ENCODE measurements around the gene TMEFF1. TPM values are rescaled to one million over a fixed set of nuclear protein-coding genes. Genes with fewer than 3 reads are reported as not detected.

TMEFF1 gene
- total and polyA plus RNA-seq, 2 donors (not counting 1 experiment from before 2014, with no cell fraction given), result 1.1 to 2.5 TPM

DNA sequence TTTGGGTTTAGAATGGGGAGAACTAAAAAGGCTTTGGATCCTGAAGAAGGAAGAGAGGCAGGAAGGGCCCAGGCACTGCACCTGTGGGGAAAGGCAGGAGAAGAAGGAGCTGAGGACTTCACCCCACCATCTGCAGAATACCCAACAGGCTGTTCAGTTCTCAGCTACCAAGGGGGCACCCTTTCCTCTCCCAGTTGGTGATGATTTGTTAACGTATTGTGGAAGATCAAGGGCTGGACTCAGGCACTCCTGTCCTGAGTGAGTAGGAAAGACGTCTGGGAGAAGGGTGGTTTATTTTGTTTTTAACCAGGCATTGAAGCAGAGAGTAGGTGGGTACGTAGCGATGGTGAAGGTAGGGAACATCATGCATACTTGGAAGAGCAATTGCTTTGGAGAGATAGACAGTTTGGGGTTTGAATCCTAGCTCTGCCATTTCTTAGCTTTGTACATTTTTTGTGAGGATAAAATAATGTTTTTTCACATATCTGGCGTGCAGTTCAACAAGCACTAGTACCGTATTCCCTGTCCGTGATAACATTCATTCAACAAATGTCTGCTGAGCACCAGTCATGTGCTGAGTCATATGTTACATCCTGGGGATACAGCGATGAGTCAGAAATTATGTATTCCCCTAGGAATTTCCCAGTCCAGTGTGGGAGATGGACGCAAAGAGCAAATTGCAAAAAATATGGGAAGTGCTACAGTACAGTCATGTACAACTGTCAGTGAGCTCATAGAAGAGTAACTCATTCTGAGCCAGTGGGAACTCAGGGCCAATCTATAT is 43.9 kb upstream of the TMEFF1 start:
- H3K36me3 ChIP-seq (ENCODE audit: control insufficient read depth, insufficient read depth, low read length), result peaks cover 2% of the 10 kb centered on the region
- DNase-seq (ENCODE audit: low read depth in 2 of 2), result peak; percentile 99
- H4K20me1 ChIP-seq (ENCODE audit: control insufficient read depth, extremely low read depth, insufficient read depth, low read length), result no peaks in the 10 kb centered on the region
- peak overlapping the region; percentile 96 for H3K9ac ChIP-seq (ENCODE audit: insufficient read depth, low read length)
- H3K27ac ChIP-seq (ENCODE audit: insufficient read depth, low read length), result peak overlapping the region; percentile 93
- no peak overlapping the region for H2AFZ ChIP-seq (ENCODE audit: low read length)
- peak overlapping the region; percentile 74 to 89 (median 81) for H3K4me3 ChIP-seq (replicated peaks in 1 of 4; ENCODE audit: control extremely low read depth in 1 of 4, insufficient read depth in 1 of 4, low read depth in 3 of 4, low read length in 4 of 4)
- H3K9me3 ChIP-seq (ENCODE audit: control insufficient read depth, insufficient read depth, low read depth, low read length), result no peaks in the 10 kb centered on the region
- H3K4me1 ChIP-seq (ENCODE audit: control insufficient read depth, extremely low read depth, insufficient read depth, low read length), result peaks cover 26% of the 10 kb centered on the region
- no peaks in the 10 kb centered on the region for H3K27me3 ChIP-seq (ENCODE audit: control insufficient read depth, insufficient read depth, low read length)
- peaks cover 60% of the 10 kb centered on the region for H3K79me2 ChIP-seq (ENCODE audit: control insufficient read depth, insufficient read depth, low read length)
- peak overlapping the region; percentile 94 for H3K4me2 ChIP-seq (ENCODE audit: extremely low read depth, insufficient read depth, low read length)
- no peak for TF ChIP-seq CTCF (conservative IDR thresholded peaks at IDR 0.05 in 1 of 2, IDR thresholded peaks at IDR 0.05 in 1 of 2; ENCODE audit: low read depth in 1 of 2, low read length in 2 of 2)
- no peak for TF ChIP-seq EZH2 (IDR thresholded peaks at IDR 0.05; ENCODE audit: low read length, missing control alignments)

DNA sequence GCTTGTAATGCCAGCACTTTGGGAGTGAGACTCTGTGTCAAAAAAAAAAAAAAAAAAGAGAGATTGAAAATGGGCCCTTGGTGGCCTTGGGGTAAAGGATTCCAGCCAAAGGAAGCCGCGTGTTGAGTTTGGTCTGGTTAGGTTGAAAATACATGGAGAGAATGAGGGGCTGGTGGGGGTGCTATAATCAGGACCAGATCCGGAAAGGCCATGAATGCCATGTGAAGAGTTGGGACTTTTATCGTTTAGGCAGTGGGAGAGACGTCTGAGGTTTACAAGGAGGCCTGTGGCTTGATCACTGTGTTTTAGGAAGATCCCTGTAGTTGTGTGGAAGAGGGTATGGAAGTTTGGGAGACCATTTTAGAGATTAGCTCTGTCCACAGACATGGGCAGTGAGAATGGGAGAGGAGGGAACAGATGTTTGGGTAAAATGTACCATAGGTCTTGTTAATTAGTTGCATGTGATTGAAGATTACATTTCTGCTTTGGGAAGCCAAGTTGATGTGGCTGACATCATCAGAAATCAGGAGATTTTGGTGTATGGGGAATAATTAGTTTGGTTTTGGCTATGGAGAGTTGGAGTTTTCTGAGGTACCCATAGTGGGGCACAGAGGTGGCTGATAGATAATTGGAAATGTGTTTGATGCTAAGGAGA is 42.5 kb upstream of the TMEFF1 start:
- H3K4me3 ChIP-seq (replicated peaks in 1 of 4; ENCODE audit: control extremely low read depth in 1 of 4, insufficient read depth in 1 of 4, low read depth in 3 of 4, low read length in 4 of 4), result peak overlapping the region in 1 of 4 experiments; percentile 29
- H3K79me2 ChIP-seq (ENCODE audit: control insufficient read depth, insufficient read depth, low read length), result peaks cover 73% of the 10 kb centered on the region
- peaks cover 26% of the 10 kb centered on the region for H3K4me1 ChIP-seq (ENCODE audit: control insufficient read depth, extremely low read depth, insufficient read depth, low read length)
- peak in 1 of 2 donors; percentile 58 for DNase-seq (ENCODE audit: low read depth in 2 of 2)
- no peaks in the 10 kb centered on the region for H3K9me3 ChIP-seq (ENCODE audit: control insufficient read depth, insufficient read depth, low read depth, low read length)
- TF ChIP-seq EZH2 (IDR thresholded peaks at IDR 0.05; ENCODE audit: low read length, missing control alignments), result no peak
- no peak for TF ChIP-seq CTCF (conservative IDR thresholded peaks at IDR 0.05 in 1 of 2, IDR thresholded peaks at IDR 0.05 in 1 of 2; ENCODE audit: low read depth in 1 of 2, low read length in 2 of 2)
- H2AFZ ChIP-seq (ENCODE audit: low read length), result no peak overlapping the region
- no peaks in the 10 kb centered on the region for H3K27me3 ChIP-seq (ENCODE audit: control insufficient read depth, insufficient read depth, low read length)
- no peak overlapping the region for H3K9ac ChIP-seq (ENCODE audit: insufficient read depth, low read length)
- peaks cover 4% of the 10 kb centered on the region for H3K36me3 ChIP-seq (ENCODE audit: control insufficient read depth, insufficient read depth, low read length)
- H3K27ac ChIP-seq (ENCODE audit: insufficient read depth, low read length), result peak overlapping the region; percentile 93
- H4K20me1 ChIP-seq (ENCODE audit: control insufficient read depth, extremely low read depth, insufficient read depth, low read length), result no peaks in the 10 kb centered on the region
- peak overlapping the region; percentile 71 for H3K4me2 ChIP-seq (ENCODE audit: extremely low read depth, insufficient read depth, low read length)

DNA sequence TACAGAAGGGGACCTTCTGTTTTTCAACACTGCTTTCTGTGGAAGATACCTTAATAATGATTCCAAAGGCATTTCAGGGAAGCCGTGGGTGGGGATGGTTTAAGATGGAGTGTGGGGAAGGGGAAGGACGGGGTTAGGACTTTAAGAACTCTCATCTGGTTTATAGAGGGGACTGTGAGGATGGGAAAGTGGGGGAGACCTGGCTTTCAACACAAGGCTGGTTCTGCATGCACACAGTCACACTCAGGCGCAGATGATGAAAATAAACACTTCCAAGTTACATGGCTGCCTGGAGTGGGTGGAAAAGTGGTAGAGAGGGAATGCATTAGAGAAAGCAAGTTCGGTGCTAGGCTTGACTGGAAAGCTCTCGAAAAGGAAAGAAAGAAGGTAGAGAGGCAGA is 41.1 kb upstream of the TMEFF1 start:
- Histone ChIP-seq H2AFZ (ENCODE audit: low read length) (no peak overlapping the region), H3K4me2 (ENCODE audit: extremely low read depth, insufficient read depth, low read length) (peak overlapping the region; percentile 8), H3K9ac (ENCODE audit: insufficient read depth, low read length) (no peak overlapping the region), H4K20me1 (ENCODE audit: control insufficient read depth, extremely low read depth, insufficient read depth, low read length) (no peaks in the 10 kb centered on the region), H3K79me2 (ENCODE audit: control insufficient read depth, insufficient read depth, low read length) (peaks cover 87% of the 10 kb centered on the region), H3K4me1 (ENCODE audit: control insufficient read depth, extremely low read depth, insufficient read depth, low read length) (peaks cover 24% of the 10 kb centered on the region), H3K9me3 (ENCODE audit: control insufficient read depth, insufficient read depth, low read depth, low read length) (no peaks in the 10 kb centered on the region), H3K36me3 (ENCODE audit: control insufficient read depth, insufficient read depth, low read length) (peaks cover 4% of the 10 kb centered on the region), H3K4me3 (replicated peaks in 1 of 4; ENCODE audit: control extremely low read depth in 1 of 4, insufficient read depth in 1 of 4, low read depth in 3 of 4, low read length in 4 of 4) (no peak overlapping the region), H3K27ac (ENCODE audit: insufficient read depth, low read length) (peak overlapping the region; percentile 36), H3K27me3 (ENCODE audit: control insufficient read depth, insufficient read depth, low read length) (no peaks in the 10 kb centered on the region)
- TF ChIP-seq EZH2 (IDR thresholded peaks at IDR 0.05; ENCODE audit: low read length, missing control alignments) (no peak), CTCF (conservative IDR thresholded peaks at IDR 0.05 in 1 of 2, IDR thresholded peaks at IDR 0.05 in 1 of 2; ENCODE audit: low read depth in 1 of 2, low read length in 2 of 2) (no peak)
- DNase-seq (ENCODE audit: low read depth in 2 of 2), result no peak
